Measurements from ENCODE around the gene GABRR1. TPM values are rescaled to one million over a fixed set of nuclear protein-coding genes. Genes with fewer than 3 reads are reported as not detected.

The GABRR1 gene
- total and polyA plus RNA-seq, 2 of the 13 experiments (the other 11 are each of a cell fraction or from before 2014, with no cell fraction given), result not detected

GRCh38 chr6:89186762-89187161, 30.4 kb downstream of the GABRR1 start (continued):
- TF ChIP-seq ZBTB1 (CRISPR knock-in tag; IDR thresholded peaks at IDR 0.05; ENCODE audit: borderline replicate concordance), result no peak
- TF ChIP-seq TGIF2 (CRISPR knock-in tag; IDR thresholded peaks at IDR 0.05), result no peak
- no peak for TF ChIP-seq ELF3 (CRISPR knock-in tag; IDR thresholded peaks at IDR 0.05)
- TF ChIP-seq SMARCC2 (IDR thresholded peaks at IDR 0.05), result no peak
- TF ChIP-seq BRF2 (CRISPR knock-in tag; IDR thresholded peaks at IDR 0.05), result no peak
- no peak for TF ChIP-seq ZNF672 (CRISPR knock-in tag; IDR thresholded peaks at IDR 0.05)
- no peak for TF ChIP-seq REL (CRISPR knock-in tag; conservative IDR thresholded peaks at IDR 0.05)
- TF ChIP-seq ZNF891 (CRISPR knock-in tag; IDR thresholded peaks at IDR 0.05), result no peak

GRCh38 chr6:89184344-89184743, 32.8 kb downstream of the GABRR1 start:
- Histone ChIP-seq H3K4me2 (ENCODE audit: low read depth, low read length) (no peak overlapping the region), H3K27ac (ENCODE audit: extremely low read length, insufficient read depth, low read length) (no peak overlapping the region), H3K36me3 (replicated peaks in 1 of 2; ENCODE audit: control insufficient read depth in 1 of 2, insufficient read depth in 2 of 2, low read length in 2 of 2) (no peaks in the 10 kb centered on the region), H3K9ac (ENCODE audit: insufficient read depth, low read depth, low read length) (no peak overlapping the region), H3K79me2 (ENCODE audit: insufficient read depth, low read length) (no peaks in the 10 kb centered on the region), H4K20me1 (ENCODE audit: insufficient read depth, low read length) (no peaks in the 10 kb centered on the region), H2AFZ (ENCODE audit: low read length) (no peak overlapping the region), H3K27me3 (ENCODE audit: control insufficient read depth in 1 of 2, insufficient read depth in 2 of 2, low read length in 2 of 2) (no peaks in the 10 kb centered on the region; a peak in 1 of 5 replicates), H3K4me3 (replicated peaks in 1 of 3; ENCODE audit: insufficient read depth in 1 of 3, low read depth in 2 of 3, low read length in 3 of 3) (no peak overlapping the region), H3K4me1 (ENCODE audit: insufficient read depth, low read length) (no peaks in the 10 kb centered on the region), H3K9me3 (ENCODE audit: low read length) (no peaks in the 10 kb centered on the region)
- ChIA-PET POLR2A (no interaction called here), CTCF (ENCODE audit: low intra/inter-chr PET ratio, low total read pairs) (no interaction called here)
- no peak for FAIRE-seq
- BruUV-seq (replicated peaks), result no TSS peak
- no peak for ATAC-seq
- in situ Hi-C loops (cut with HindIII; ENCODE audit: extremely low pct_ligation_motif_present, low pct_unique_long_range_greater_than_20kb), result no loop called here
- WGBS (ENCODE audit: low lambda C conversion rate), result 65% methylated on average over 9 of the region's 9 CpGs
- intact Hi-C loops (cut with micrococcal nuclease; ENCODE audit: unreplicated experiment), result no loop called here
- DNase-seq (ENCODE audit: low spot score), result no peak
- no peak for TF ChIP-seq JARID2 (CRISPR knock-in tag; IDR thresholded peaks at IDR 0.05; ENCODE audit: insufficient replicate concordance)
- TF ChIP-seq ZNF841 (CRISPR knock-in tag; IDR thresholded peaks at IDR 0.05; ENCODE audit: borderline replicate concordance), result no peak
- TF ChIP-seq ATF3 (CRISPR knock-in tag; IDR thresholded peaks at IDR 0.05), result no peak
- TF ChIP-seq RNF219 (CRISPR knock-in tag; IDR thresholded peaks at IDR 0.05), result no peak
- TF ChIP-seq CSRNP2 (CRISPR knock-in tag; conservative IDR thresholded peaks at IDR 0.05; ENCODE audit: low read depth), result no peak
- no peak for TF ChIP-seq KDM2A (CRISPR knock-in tag; IDR thresholded peaks at IDR 0.05; ENCODE audit: borderline replicate concordance, low read depth)
- TF ChIP-seq PLSCR1 (CRISPR knock-in tag; IDR thresholded peaks at IDR 0.05; ENCODE audit: borderline replicate concordance), result no peak
- no peak for TF ChIP-seq MAX (IDR thresholded peaks at IDR 0.05)
- no peak for TF ChIP-seq SIX1 (CRISPR knock-in tag; IDR thresholded peaks at IDR 0.05; ENCODE audit: borderline replicate concordance)
